H1 (cell line): Measurements from ENCODE around the gene ADCY9. TPM values are rescaled to one million over a fixed set of nuclear protein-coding genes. Genes with fewer than 3 reads are reported as not detected.

Experiments used
- CHD7 ChIP-seq: fragments of 300-600 bp; sonication (generic); IDR thresholded peaks from 2 replicates; pipeline ENCODE4 v1.7.1; 2012; ENCODE audit warnings: low read length, moderate library complexity, mild to moderate bottlenecking, inconsistent platforms; ENCODE audit not compliant: insufficient replicate concordance
- FOSL1 ChIP-seq: IDR thresholded peaks from 2 replicates; pipeline ENCODE4 v1.6.1; 2011; ENCODE audit warnings: mild to moderate bottlenecking, low read depth, low read length, moderate library complexity; ENCODE audit not compliant: insufficient read depth
- TEAD4 ChIP-seq: IDR thresholded peaks from 2 replicates; pipeline ENCODE4 v1.6.1; 2012; ENCODE audit warnings: low read depth, low read length, inconsistent platforms, mixed read lengths
- polyA plus RNA-seq, 7 experiments: library from polyadenylated mRNA; depleted of rRNA in 3 of 7; stranded (reverse) in 5 of 7; unstranded in 2 of 7; fragments of >200 nt in 5 of 7; fragments of 200-250 nt in 2 of 7; gene quantifications; 1 replicate in 5 of 7; 2 replicates in 1 of 7; 4 replicates in 1 of 7; pipeline versions ENCODE4 v1.2.1 to v1.2.3, GENCODE V29; 2011 to 2013; ENCODE audit warnings: missing spikeins in 2 of 7, mixed read lengths in 2 of 7
- total RNA-seq: library from RNA; stranded (reverse); fragmentation: NEBNext Ultra II Directional; extraction: Animal tissue kit (Norgen Biotek cat#: 25700); gene quantifications from 2 replicates; pipeline ENCODE4 v1.2.1, GENCODE V29; 2021
- TF ChIP-seq, protein P1 (sequence below): IDR thresholded peaks from 2 replicates; pipeline ENCODE4 v1.6.1; 2012; ENCODE audit warnings: inconsistent platforms

Gene ADCY9
- total and polyA plus RNA-seq, 2 of the 8 experiments (the other 6 are each of a cell fraction or from before 2014, with no cell fraction given), result 5.4 to 13.1 TPM

GRCh38 chr16:4136229-4136813, 20.1 kb upstream of the ADCY9 start (continued):
- TF ChIP-seq CHD7, result no peak
- TF ChIP-seq FOSL1, result no peak
- TF ChIP-seq, protein P1, sequence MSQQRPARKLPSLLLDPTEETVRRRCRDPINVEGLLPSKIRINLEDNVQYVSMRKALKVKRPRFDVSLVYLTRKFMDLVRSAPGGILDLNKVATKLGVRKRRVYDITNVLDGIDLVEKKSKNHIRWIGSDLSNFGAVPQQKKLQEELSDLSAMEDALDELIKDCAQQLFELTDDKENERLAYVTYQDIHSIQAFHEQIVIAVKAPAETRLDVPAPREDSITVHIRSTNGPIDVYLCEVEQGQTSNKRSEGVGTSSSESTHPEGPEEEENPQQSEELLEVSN, result peak; percentile 36
- peak; percentile 89 for TF ChIP-seq TEAD4
